GM12878 (cell line): ENCODE data around the gene GIGYF2.

Source experiments
- CTCF ChIP-seq, 3 experiments: IDR thresholded peaks in 2 of 3; conservative IDR thresholded peaks in 1 of 3; 2 replicates each; pipeline ENCODE4 v1.5.1; 2011; ENCODE audit warnings: low read depth in 3 of 3, low read length in 3 of 3, mild to moderate bottlenecking in 3 of 3, control low read depth in 2 of 3, moderate library complexity in 2 of 3, inconsistent platforms in 1 of 3, mixed read lengths in 1 of 3; ENCODE audit not compliant: control insufficient read depth in 2 of 3, insufficient read depth in 1 of 3; ENCODE audit errors: extremely low read depth in 1 of 3
- JUND ChIP-seq: IDR thresholded peaks from 2 replicates; pipeline ENCODE4 v1.6.1; 2012; ENCODE audit warnings: low read depth, mild to moderate bottlenecking, low read length, improper control_type of control experiment, moderate library complexity
- MTA3 ChIP-seq: IDR thresholded peaks from 2 replicates; pipeline ENCODE4 v1.6.1; 2012; ENCODE audit warnings: low read length, inconsistent platforms, borderline replicate concordance
- REST ChIP-seq: IDR thresholded peaks from 2 replicates; pipeline ENCODE4 v1.6.1; 2012; ENCODE audit warnings: mild to moderate bottlenecking, low read depth, low read length
- YY1 ChIP-seq: IDR thresholded peaks from 2 replicates; pipeline ENCODE4 v1.6.1; 2011; ENCODE audit warnings: low read depth, mild to moderate bottlenecking, low read length

GRCh38 chr2:232874677-232875223, 177.6 kb downstream of the GIGYF2 start:
- no peak for TF ChIP-seq MTA3
- TF ChIP-seq CTCF (IDR thresholded peaks at IDR 0.05 in 2 of 3, conservative IDR thresholded peaks at IDR 0.05 in 1 of 3; ENCODE audit: control insufficient read depth in 2 of 3, extremely low read depth in 1 of 3, insufficient read depth in 1 of 3, low read depth in 3 of 3, low read length in 3 of 3), result no peak
- no peak for TF ChIP-seq REST
- no peak for TF ChIP-seq YY1
- TF ChIP-seq JUND, result no peak
